Stimulated activated CD8-positive, alpha-beta memory T cell treated with anti-CD3 and anti-CD28 coated beads, Interleukin-15, amount 100 ng/mL, for 1 hour (primary cell): Measurements from ENCODE around the gene PAGE2B.
"Not testable (repeated sequence)": the region's sequence is repeated elsewhere in the genome, so short reads cannot be mapped to it uniquely, and the experiment has no call there.

ENCODE experiments used
- DNase-seq: peaks from one replicate; pipeline ENCODE4 v3.0.0-alpha.2; 2020; ENCODE audit warnings: low read depth

PAGE2B gene

GRCh38 chrX:55074851-55075467, at the start of gene PAGE2B:
Gene PAGE2B (plus strand): TSS chrX:55075030. CDS start chrX:55076042, 1,012 bp downstream.
- no peak for DNase-seq

DNA sequence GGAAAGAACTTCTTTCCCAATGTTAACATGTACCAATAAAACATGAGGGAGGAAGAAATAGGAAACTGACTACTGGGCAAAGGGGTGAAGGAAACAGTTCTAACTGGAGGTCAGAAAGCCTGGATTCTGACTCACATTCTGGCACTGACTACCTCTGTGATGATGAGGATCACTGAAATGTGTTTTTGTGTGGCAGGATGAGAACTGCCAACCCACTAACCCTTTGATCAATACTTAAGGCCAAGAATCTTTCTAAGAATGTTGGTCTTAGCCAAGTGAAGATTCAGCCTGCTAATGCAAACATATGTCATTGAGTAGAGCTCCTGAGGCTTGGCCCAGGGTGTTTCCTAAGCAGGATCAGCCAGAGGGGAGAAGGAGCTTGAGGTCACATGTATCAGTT, 48.7 kb upstream of the PAGE2B start:
- no peak for DNase-seq

DNA sequence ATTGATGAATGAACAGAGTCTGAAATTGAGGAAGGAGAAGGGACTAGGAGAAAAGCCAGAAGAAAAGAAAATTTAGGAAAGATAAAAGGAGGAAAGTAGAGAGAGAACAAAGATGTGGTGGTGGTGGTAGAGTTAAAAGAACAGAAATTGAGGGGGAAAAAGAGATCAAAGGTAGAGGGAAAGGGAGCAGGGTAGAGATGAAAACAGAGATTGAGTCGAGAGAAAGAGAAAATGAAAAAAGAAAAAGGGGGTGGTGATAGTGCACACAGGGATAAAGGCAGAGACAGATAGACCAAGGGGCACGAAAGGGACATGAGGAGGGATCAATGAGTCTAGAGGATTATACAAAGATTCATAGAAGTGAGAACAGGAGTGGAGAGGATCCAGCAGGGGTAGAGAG, 48.0 kb upstream of the PAGE2B start:
- DNase-seq = no peak

GRCh38 chrX:55028040-55028439, 46.8 kb upstream of the PAGE2B start:
- no peak for DNase-seq

GRCh38 chrX:55028611-55029010, 46.2 kb upstream of the PAGE2B start:
- DNase-seq = no peak

DNA sequence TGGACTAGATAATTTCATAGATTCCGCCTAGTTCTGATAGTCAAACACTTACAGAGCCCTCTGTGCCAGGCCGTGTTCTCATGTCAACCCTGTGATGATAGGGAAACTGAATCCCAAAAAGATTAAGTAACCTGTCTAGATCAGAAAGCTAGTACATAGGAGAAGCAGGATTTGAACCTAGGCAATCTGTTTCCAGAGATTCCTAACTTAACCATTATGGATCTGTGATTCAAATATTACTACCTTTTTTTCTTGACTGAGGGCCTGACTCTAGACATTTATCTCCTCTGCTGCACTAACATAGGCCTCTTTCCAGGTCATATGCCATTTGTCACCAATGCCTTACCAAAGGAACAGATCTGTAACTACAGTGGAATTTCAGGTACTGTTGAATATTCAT, 45.5 kb upstream of the PAGE2B start:
- no peak for DNase-seq

DNA sequence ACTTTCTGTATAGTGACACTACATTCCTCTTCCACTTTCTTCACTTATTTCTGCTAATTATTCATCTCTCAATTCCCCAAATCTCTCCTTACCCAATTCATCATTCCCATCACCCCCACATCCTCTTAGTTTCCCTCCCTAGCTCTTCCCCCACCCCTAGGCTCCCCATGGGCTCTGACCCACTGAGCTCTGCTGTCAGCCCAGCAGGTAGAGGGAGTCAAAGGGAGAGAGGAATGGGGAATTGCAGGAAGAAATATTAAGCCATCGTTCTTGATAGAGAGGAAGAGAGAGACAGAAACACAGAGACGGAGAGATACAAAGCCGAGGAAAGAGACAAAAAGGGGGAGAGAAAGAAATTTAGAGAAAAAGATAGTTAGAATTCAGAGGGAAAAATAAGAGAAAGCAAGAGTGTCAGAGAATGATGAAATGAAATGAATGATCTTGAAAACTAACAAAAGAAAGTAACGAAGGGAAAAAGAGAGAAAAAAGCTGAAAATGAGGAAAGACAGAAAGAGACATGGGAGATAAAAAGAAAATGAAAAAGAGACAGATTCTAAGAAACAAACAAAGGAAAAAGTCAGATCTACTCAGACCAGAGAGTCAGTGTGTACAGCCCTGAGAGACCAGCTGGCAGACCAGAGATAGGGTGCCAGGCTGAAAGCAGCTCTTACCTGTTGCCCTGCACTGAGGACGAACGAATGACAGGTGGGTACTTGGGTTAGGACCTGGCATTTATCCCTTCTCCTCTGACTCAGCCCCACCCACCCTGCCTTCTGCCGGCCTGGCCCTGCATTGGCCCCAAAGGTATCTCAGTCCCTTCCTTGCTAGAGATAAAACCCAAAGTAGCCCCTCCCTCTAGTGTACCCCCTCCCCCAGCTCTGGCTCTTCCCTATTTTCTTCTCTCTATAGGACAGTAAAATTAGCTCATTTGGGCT, 44.3 kb upstream of the PAGE2B start, which contains the start of gene ALAS2:
Gene ALAS2 (minus strand): TSS at position 707 of the 935 bp plus-strand sequence. CDS start 4,977 bp downstream, outside the sequence.
- DNase-seq = no peak

- no peak for DNase-seq
Measured at GRCh38 chrX:55033429-55033828, 41.4 kb upstream of the PAGE2B start.

DNA sequence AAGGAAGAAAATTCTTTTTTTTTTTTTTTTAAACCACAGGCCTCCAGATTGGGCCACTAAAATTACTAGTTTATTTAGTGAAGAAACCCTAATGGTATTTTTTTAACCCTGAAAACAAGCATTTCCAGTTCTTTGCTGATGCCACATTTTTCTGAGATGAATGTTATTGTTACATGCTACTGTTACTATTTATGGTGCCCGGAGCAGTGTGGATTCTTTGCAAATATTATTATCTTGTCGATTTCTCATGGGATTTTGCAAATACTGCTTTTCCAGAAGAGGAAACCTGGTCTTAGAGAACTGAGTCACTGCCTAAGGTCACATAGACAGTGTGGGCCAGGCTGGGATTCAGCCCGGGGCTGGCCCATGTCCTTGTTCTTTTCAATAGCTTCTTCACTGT, 35.4 kb upstream of the PAGE2B start:
- no peak for DNase-seq

- DNase-seq = no peak
Measured at GRCh38 chrX:55041514-55041913, 33.3 kb upstream of the PAGE2B start.

GRCh38 chrX:55050599-55050998, 24.2 kb upstream of the PAGE2B start:
- not testable (repeated sequence) for DNase-seq

DNA sequence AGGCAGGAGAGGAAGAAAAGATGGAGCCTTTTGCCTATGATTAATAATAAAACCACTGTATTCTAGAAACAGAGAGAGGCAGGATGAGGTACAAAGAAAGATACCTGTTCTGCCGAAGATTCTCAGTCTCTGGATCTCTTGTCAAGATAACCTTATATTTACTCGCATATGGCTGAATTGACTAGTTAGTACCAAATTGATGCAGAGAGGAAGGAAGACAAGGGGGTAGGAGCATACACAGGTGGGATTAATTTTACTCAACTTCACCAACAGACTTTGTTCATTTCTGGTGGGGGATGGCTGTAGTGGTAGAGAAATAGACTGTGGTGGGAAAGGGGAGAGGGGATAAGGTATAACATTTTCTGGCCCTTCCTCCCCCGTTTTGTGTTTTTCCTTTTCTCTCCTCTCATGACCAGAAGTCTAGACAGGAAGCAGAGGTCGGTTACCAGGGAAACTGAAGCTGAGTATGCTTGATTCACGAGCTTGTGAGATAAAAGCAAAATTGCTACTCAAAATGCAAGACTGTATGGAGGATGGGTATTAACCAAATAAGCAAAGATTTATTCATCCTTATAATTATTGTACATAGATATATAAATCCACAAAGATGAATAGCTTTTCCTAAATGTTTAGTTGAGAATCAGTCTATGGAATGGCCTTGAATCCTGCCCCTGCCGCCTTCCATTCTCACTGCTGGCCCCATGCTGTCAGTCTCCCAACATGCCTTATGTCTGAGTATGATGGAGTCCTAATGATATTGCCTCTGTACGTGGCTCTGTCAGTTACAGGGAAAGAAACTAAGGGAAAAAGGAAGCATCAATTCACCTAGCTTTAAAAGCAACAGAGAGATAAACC, 17.8 kb upstream of the PAGE2B start:
- no peak for DNase-seq

DNA sequence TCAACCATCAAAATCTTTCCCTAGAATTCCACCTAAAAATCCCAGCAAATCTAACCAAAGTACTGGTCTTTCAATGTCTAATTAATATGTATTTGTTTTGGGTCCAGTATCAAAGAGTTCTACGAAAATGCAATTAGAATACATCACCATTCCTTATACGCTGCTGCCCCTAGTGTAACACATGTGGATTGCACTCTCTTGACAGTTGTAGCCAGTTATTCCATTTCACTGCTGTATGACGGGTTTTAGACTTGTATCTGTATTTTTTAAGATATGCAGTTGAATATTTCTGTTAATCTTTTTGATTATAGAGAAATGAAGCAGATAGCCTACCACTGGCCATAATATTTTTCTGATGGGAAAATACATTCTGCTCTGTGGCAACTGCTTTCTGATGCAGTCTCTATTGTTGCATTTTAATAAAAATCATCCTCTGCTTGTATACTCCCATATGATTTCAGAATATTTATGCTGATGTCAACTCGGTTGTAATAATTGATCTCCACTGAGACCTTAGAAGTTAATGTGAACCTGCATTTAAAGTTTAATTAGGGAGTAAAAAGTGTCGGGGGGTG, 17.1 kb upstream of the PAGE2B start:
- no peak for DNase-seq

DNA sequence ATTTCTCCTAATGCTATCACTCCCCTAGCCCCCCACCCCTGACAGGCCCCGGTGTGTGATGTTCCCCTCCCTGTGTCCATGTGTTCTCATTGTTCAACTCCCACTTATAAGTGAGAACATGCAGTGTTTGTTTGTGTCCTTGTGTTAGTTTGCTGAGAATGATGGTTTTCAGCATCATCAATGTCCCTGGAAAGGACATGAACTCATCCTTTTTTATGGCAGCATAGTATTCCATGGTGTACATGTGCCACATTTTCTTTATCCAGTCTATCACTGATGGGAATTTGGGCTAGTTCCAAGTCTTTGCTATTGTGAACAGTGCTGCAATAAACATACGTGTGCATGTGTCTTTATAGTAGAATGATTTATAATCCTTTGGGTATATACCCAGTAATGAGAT, 7.7 kb upstream of the PAGE2B start:
- DNase-seq = not testable (repeated sequence)

DNA sequence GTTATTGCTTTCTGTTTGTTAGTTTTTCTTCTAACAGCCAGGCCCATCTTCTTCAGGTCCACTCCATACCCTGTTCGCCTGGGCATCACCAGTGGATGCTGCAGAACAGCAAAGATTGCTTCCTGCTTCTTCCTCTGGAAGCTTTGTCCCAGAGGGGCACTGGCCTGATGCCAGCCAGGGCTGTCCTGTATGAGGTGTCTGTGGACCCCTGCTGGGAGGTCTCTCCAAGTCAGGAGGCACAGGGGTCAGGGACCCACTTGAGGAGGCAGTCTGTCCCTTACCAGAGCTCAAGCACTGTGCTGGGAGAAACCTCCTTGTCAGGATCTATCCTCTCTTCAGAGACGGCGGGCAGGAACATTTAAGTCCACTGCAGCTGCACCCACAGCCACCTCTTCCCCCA, 2.5 kb upstream of the PAGE2B start:
- no peak for DNase-seq

DNA sequence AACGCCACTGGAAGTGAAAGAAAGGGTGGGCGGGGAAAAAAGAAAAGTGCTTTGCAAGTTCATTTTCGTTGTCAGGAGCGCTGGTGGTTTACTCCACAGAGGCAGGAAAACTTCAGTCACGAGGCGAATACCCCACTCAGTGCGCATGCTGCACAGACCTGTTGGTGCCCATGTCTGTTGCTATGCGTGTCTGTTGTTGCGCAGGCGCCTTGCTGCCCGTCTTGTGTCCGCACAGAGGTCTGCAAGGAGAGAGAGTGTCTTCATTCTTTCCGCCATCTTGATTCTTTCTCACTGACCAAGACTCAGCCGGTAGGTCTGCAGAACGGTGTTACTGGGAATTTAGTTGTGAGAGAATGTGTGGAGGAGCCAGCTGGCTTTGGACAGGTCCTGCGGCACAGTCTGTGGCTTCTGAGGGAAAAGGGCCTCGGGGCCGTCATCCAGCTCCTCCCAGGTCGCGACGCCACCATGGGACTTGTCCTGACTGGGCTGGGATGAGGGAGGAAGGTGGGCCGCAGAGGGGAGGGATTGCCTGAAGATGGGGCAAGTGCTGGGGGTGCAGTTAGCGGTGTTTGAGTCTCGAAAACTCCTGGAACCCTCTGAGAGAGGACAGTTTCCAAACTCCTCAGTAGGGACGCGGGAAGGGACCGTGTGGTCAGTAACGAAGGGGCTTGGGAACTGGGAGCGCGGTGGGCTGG, 14.1 kb downstream of the PAGE2B start, which contains the start of gene PAGE2:
Gene PAGE2 (plus strand): TSS at position 224 of the 695 bp plus-strand sequence. CDS start 1,003 bp downstream, outside the sequence.
- no peak for DNase-seq

GRCh38 chrX:55098691-55099090, 23.9 kb downstream of the PAGE2B start:
- no peak for DNase-seq

DNA sequence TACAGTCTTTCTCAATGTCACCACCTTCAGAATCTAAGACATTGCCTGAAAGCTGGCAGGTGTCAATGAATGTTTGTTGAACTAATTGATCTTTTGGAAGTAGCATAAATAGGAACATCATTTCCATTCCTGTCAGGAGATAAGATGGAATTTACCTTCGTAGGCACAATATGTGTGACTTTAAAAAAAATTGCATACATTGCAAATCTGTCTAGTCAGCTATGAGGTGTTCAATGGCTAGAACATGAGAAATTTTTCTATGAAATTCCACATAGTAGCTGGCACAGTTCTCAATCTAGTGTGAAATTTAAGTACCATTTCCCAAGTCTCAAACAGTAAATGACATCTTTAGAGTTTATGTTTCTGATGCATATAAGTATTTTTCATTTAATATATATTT, 24.3 kb downstream of the PAGE2B start:
- DNase-seq = no peak

GRCh38 chrX:55102754-55103153, 27.9 kb downstream of the PAGE2B start:
- no peak for DNase-seq

DNA sequence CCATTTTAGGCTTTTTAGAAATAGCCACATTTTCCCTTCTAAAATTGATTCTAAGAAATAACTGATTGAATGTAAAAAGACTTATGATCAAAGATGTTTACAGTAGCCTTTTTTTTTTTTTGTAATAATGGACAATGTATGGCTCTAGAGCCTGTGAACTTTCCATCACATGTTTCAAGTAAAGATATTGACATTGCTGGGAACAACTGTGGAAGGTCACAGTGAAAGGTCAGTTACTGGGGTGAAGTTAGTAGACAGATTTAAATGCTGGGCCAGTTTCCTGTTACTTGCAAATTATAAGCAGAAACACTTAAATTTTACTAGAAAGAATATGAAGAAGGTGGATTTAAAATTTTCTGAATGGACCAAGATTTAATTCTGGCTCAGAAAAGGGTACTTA, 32.4 kb downstream of the PAGE2B start:
- DNase-seq = no peak

GRCh38 chrX:55107911-55108310, 33.1 kb downstream of the PAGE2B start:
- DNase-seq = no peak
